ENCODE data around the gene CAPZB.

- TF ChIP-seq EZH2phosphoT487 (IDR thresholded peaks at IDR 0.05; ENCODE audit: insufficient read depth, low read depth) (no peak), EZH2 (IDR thresholded peaks at IDR 0.05; ENCODE audit: insufficient read depth, poor library complexity, severe bottlenecking) (no peak)
Observed at GRCh38 chr1:19360432-19360831, 124.9 kb downstream of the CAPZB start.
